ENCODE data around the gene DAB2IP. TPM values are rescaled to one million over a fixed set of nuclear protein-coding genes. Genes with fewer than 3 reads are reported as not detected.

Gene DAB2IP
- total RNA-seq, 1 experiment from 2014 or later = 52.6 TPM

- TF ChIP-seq CDX4 (CRISPR knock-in tag; IDR thresholded peaks at IDR 0.05; ENCODE audit: borderline replicate concordance) (no peak), ZNF219 (CRISPR knock-in tag; IDR thresholded peaks at IDR 0.05; ENCODE audit: borderline replicate concordance) (no peak), HMGXB4 (CRISPR knock-in tag; IDR thresholded peaks at IDR 0.05) (no peak), SP1 (CRISPR knock-in tag; conservative IDR thresholded peaks at IDR 0.05) (no peak), E2F4 (CRISPR knock-in tag; IDR thresholded peaks at IDR 0.05; ENCODE audit: borderline replicate concordance, low read depth) (no peak), EMX1 (CRISPR knock-in tag; IDR thresholded peaks at IDR 0.05) (no peak)
Measured at GRCh38 chr9:121646992-121647391, 4.4 kb upstream of the DAB2IP start (continued).

GRCh38 chr9:121648172-121648571 is 3.3 kb upstream of the DAB2IP start:
- ATAC-seq (no peak), DNase-seq (ENCODE audit: low spot score) (no peak)
- Mint-ChIP-seq H3K4me1 (peaks cover 62% of the 10 kb centered on the region), H3K27ac (no peak overlapping the region), H3K4me3 (no peak overlapping the region), H3K36me3 (no peaks in the 10 kb centered on the region), H3K27me3 (ENCODE audit: low read depth) (peaks cover 9% of the 10 kb centered on the region; the same call in 1 of the 2 replicates), H3K9me3 (no peaks in the 10 kb centered on the region)
- CTCF ChIA-PET = interaction anchor here (1.4 to 2.9 kb wide), 2 partner anchors 8 to 39 kb away, joined by 6 to 23 read pairs; no protein-coding TSS in a partner anchor
- POLR2A ChIA-PET = no interaction called here
- TF ChIP-seq MLX (CRISPR knock-in tag; IDR thresholded peaks at IDR 0.05) = no peak
- TF ChIP-seq ZNF512 (CRISPR knock-in tag; IDR thresholded peaks at IDR 0.05; ENCODE audit: borderline replicate concordance) = no peak
- TF ChIP-seq HMGXB4 (CRISPR knock-in tag; IDR thresholded peaks at IDR 0.05) = no peak
- TF ChIP-seq TEAD1 (CRISPR knock-in tag; IDR thresholded peaks at IDR 0.05) = no peak
- no peak for TF ChIP-seq FOXP1 (CRISPR knock-in tag; IDR thresholded peaks at IDR 0.05; ENCODE audit: borderline replicate concordance)
- TF ChIP-seq STAT6 (CRISPR knock-in tag; conservative IDR thresholded peaks at IDR 0.05; ENCODE audit: low read depth) = no peak
- TF ChIP-seq ZNF281 (CRISPR knock-in tag; IDR thresholded peaks at IDR 0.05) = no peak
- TF ChIP-seq ZNF219 (CRISPR knock-in tag; IDR thresholded peaks at IDR 0.05; ENCODE audit: borderline replicate concordance) = no peak
- TF ChIP-seq RELA (CRISPR knock-in tag; IDR thresholded peaks at IDR 0.05; ENCODE audit: borderline replicate concordance) = no peak
- TF ChIP-seq E2F1 (CRISPR knock-in tag; IDR thresholded peaks at IDR 0.05) = no peak
- TF ChIP-seq GTF2I (CRISPR knock-in tag; conservative IDR thresholded peaks at IDR 0.05) = no peak
- no peak for TF ChIP-seq E2F5 (CRISPR knock-in tag; IDR thresholded peaks at IDR 0.05)
- TF ChIP-seq NR1H2 (CRISPR knock-in tag; IDR thresholded peaks at IDR 0.05) = no peak
- no peak for TF ChIP-seq NFE2L1 (CRISPR knock-in tag; IDR thresholded peaks at IDR 0.05)
- no peak for TF ChIP-seq TCF7 (CRISPR knock-in tag; IDR thresholded peaks at IDR 0.05; ENCODE audit: low read depth)
- TF ChIP-seq SMAD3 (CRISPR knock-in tag; IDR thresholded peaks at IDR 0.05; ENCODE audit: borderline replicate concordance) = no peak
